NCI-H2171 treated with DMSO at 0.1 percent for 48 hours (cell line): Measurements from ENCODE around the gene USP21.

ENCODE experiments used
- DNase-seq: peaks from one replicate; lab custom pipeline; 2025; lab: John Stamatoyannopoulos, UW

The USP21 gene

DNA sequence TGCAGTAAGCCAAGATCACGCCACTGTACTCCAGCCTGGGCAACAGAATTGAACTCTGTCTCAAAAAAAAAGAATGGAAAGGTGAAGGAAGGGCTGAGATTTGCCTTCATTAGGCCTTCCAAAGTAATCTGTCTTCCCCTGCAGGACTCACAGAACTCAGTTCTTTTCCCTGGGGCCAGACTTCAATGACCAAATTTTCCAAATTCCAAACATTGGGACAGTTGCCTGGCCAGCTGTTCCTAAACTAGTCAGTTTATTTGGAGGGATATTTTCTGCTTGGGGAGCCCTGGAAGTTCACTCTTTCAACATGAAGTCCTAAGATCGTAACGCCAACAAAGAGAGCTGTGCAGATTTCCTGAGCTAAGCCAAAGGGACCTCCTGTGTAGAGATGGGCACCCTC is 21.4 kb upstream of the USP21 start:
- DNase-seq: no peak

DNA sequence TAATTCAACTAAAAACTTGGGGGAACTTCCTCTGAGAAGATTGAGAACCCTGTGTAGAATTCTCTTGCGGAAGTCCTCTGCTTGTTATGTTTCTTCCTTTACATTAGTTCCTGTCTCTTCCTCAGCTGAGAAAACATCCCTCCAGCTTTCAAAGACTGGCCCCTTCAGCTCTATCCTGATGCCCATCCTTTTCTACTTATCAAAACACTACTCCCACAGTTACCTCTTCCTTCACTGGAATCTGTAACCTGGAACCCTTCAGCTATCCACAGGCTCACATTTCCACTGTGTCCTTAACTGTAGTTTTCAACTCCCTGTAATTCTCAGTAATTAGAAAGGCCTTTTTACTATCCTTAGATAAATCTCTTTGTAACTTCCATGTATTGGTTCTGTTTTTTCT is 20.9 kb upstream of the USP21 start:
- no peak for DNase-seq

DNA sequence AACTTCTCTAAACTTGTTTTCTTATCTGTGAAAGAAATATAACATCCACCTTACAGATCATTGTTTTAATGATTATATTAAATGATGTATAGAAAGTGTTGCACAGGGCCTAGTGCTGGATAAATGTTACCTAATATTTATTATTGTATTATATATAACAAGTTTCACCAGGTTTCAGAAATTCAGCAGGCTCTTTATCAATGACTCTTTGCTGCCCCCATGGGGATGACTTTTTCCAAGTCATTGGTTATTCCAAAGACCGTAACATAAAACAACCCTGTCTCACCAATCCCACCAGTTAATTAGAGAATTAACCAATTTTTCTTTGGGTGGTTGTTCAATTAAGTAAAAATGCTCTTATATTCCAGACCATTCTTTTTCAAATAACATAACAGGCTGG is 19.5 kb upstream of the USP21 start:
- DNase-seq: peak; percentile 47

DNA sequence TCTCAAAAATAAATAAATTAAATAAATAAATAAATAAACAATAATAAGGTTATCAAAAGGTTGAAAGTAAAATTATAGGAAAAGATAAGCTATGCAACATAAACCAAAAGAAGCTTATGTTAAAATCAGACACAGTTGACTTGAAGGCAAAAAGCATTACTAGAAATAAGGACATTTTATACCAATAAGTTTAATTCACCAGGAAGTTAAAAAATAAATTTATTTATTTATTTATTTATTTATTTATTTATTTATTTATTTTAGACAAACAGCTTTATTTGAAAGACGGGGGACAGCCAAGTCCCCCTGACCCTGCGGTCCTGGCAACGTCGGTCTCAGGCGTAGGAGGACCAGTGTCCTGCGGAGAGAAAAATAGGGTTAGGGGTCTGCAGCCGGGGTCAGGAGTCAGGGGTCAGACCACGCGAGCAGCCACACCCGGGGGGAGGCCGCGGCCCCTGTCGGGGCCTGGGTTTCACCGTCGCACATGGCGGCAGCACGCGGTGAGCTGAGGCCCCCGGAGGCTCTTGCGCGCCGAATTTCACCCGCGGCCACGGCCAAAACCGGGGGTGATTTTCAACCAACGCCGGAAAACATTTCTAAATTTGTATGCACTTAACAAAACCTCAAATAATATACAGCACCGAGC is 18.4 kb upstream of the USP21 start:
- no peak for DNase-seq

DNA sequence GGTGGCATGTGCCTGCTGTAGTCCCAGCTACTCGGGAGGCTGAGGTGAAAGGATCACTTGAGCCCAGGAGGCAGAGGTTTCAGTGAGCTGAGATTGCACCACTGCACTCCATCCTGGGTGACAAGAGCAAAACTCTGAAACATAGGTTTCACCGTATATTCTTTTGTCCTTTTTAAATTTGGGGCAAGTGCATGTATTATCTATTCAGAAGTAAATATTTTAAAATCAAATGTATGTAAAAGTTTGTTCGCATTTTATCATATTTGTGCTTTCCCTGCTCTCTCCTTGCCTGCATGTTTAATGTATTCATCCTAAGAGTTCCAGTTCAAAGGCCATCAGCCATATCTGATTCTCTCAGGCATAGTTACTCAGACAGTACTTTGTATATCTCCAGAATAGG is 13.5 kb upstream of the USP21 start:
- DNase-seq: no peak

DNA sequence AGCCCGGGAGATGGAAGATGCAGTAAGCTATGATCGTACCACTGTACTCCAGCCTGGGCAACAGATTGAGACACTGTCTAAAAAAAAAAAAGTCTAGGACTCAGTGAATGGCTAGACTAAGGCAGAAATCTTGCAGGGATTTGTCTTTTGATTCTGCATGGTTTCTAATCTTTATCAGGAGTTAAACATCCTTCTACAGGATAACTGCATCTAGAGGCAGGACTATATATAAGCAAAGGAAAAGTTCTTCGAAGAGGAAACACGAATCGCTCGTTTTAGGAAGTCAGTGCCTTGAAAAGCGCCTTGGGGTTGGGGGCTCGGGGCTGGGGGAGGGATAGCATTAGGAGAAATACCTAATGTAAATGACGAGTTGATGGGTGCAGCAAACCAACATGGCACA is 6.1 kb upstream of the USP21 start:
- DNase-seq: no peak

DNA sequence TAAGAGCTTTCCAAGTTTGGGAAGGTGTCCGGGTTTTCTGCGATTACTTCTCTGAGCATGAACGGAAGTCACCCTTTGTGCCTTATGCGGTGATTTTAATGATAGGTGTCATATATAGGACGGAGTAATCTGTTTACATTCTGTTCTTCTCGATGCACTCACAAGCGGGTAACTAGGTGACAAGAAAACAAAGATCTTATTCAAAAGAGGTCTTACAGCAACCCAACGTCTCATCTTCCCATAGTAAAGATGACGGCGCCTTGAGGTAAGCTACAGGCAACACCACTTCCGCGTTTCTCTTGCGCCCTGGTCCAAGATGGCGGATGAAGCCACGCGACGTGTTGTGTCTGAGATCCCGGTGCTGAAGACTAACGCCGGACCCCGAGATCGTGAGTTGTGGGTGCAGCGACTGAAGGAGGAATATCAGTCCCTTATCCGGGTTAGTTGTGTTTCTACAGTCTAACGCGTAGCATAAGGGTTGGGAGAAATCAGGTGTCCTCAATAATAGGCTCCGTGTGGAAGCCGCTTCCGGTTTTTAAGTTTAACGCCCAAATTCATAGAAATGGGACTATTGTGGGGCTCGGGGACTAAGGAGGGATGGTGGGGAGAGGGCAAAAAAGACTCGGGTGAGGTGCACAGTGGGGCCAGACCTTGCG is 5.5 kb upstream of the USP21 start, which contains the start of gene UFC1:
Gene UFC1 (plus strand): TSS at position 297 of the 656 bp plus-strand sequence. CDS start 20 bp downstream, at position 317.
- DNase-seq: peak; percentile 94

DNA sequence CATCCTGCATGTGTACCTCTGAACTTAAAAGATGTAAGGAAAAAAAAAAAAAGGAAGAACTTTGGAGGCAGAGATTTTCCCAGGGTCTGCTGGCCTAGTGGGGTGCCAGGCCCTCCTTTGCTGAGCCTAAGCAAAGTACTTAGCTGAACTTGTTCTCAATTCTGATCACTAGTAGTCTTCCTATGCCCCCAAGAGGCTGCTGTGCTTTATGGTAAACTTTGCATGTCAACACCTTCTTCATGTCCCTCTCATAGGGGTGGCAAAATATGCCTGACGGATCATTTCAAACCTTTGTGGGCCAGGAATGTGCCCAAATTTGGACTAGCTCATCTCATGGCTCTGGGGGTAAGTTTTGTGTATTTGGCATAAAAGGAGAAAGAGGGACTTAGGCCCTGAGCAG is 1.4 kb upstream of the USP21 start:
- no peak for DNase-seq

DNA sequence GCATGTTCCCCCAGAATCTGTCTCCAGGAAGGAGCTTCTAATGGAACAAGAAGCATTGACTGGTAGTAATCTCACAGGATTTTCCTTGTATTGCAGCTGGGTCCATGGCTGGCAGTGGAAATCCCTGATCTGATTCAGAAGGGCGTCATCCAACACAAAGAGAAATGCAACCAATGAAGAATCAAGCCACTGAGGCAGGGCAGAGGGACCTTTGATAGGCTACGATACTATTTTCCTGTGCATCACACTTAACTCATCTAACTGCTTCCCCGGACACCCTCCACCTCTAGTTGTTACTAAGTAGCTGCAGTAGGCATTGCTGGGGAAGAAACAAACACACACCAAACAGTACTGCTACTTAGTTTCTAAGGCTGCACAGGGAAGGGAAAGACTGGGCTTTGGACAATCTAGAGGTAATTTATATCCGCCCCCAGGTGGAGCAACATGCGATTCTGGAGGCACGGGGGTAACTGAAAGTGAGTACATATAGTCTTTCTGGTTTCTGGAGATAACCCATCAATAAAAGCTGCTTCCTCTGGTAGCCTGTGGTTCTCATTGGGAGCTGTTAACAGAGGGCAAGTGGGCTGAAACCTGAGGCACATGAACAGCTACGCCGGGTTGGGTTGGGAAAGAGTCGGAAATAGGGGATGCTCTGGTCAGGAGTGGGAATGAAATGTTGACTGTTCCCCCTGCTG is 837 bp upstream of the USP21 start:
- DNase-seq: no peak

DNA sequence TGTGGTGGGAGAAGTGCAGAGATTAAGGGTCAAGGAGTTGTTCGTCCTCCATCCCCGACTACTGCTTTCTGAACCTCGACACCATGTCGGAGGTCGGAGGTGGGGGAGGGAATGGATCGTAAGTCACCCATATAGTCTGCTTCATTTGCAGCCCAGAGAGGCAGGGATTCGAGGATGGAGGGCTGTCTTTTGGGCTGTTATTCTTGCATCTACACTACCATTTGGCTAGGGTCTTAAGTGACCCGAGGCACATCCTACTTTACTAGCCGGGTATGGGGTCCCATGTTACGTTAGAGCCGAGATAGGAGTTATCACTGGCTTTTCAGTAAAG is 578 bp downstream of the USP21 start:
- no peak for DNase-seq

DNA sequence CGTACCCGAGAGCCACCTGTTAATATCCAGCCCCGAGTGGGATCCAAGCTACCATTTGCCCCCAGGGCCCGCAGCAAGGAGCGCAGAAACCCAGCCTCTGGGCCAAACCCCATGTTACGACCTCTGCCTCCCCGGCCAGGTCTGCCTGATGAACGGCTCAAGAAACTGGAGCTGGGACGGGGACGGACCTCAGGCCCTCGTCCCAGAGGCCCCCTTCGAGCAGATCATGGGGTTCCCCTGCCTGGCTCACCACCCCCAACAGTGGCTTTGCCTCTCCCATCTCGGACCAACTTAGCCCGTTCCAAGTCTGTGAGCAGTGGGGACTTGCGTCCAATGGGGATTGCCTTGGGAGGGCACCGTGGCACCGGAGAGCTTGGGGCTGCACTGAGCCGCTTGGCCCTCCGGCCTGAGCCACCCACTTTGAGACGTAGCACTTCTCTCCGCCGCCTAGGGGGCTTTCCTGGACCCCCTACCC is 1.4 kb downstream of the USP21 start:
- DNase-seq: no peak

DNA sequence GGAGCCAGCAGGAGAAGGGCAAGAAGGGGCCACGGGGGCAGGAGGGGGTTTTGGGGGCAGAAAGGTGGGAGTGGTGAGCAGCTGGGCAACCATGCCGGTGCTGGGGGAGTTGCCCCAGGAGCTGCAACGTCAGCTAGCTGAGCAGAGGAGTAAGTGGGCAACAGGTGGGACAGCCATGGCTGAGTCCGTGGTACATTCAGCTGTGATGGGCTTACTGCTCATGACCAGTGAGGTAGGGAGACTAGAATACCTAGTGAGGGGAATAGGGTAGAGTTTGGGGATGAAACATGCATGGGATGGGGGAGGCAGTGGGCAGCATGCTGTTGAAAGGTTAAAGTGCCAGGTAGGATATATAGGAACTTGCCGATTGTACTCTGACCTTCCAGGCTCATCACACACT is 2.4 kb downstream of the USP21 start:
- no peak for DNase-seq

DNA sequence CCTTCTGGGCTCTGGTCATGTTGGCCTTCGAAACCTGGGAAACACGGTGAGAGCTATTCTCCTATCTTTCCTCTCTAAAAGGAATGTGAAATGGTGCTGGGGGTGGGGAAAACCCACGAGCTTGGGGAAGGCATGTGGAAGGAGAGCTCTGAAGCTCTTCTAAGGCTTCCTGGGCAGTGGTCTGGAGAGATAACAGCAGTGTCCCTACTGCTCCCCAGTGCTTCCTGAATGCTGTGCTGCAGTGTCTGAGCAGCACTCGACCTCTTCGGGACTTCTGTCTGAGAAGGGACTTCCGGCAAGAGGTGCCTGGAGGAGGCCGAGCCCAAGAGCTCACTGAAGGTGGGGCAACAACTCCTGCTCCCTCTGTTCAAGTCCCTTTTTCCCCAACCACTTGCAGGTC is 2.8 kb downstream of the USP21 start:
- DNase-seq: no peak

DNA sequence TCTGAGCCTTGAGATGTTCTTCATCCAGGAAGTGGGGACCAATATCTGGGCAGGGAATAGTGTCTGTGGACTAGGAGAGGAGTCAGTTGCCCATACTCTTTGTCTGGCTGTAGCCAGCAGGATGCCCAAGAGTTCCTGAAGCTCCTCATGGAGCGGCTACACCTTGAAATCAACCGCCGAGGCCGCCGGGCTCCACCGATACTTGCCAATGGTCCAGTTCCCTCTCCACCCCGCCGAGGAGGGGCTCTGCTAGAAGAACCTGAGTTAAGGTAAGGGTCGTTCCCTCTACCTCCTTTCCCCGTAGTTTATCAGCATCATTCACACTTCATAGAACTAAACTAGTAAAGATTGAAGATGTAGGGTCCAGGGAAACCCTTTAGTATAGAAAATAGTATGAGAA is 3.5 kb downstream of the USP21 start:
- no peak for DNase-seq

DNA sequence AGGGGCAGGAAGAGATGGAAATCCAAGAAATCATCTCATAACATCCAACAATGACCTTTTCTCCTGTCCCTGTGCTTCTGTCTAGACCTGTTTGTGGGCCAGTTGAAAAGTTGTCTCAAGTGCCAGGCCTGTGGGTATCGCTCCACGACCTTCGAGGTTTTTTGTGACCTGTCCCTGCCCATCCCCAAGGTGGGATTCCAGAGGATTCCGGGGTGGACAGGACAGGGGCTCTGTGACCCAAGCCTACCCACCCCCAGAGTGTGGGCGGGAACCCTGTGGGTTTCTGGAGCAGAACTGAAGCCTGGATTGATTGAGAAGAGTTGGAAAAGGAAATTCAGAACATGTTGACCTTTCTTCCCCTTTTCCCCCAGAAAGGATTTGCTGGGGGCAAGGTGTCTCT is 4.5 kb downstream of the USP21 start:
- DNase-seq: no peak

DNA sequence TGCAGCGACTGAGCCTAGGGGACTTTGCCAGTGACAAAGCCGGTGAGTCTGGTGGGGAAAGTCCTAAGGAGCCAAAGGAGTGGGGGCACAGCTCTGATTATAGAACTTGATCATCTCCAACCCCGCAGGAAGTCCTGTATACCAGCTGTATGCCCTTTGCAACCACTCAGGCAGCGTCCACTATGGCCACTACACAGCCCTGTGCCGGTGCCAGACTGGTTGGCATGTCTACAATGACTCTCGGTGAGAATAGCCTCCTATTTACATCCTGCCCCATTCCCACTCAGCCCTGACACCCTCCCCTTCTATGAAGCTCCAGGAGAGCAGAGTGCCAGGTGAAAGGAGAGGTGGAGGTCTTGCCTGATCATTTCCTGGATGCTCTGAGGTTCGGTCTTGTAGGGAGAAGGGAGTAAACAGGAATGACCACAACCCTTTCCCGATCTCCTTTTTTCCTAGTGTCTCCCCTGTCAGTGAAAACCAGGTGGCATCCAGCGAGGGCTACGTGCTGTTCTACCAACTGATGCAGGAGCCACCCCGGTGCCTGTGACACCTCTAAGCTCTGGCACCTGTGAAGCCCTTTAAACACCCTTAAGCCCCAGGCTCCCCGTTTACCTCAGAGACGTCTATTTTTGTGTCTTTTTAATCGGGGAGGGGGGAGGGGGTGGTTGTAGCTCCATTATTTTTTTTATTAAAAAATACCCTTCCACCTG is 5.8 kb downstream of the USP21 start:
- DNase-seq: no peak

DNA sequence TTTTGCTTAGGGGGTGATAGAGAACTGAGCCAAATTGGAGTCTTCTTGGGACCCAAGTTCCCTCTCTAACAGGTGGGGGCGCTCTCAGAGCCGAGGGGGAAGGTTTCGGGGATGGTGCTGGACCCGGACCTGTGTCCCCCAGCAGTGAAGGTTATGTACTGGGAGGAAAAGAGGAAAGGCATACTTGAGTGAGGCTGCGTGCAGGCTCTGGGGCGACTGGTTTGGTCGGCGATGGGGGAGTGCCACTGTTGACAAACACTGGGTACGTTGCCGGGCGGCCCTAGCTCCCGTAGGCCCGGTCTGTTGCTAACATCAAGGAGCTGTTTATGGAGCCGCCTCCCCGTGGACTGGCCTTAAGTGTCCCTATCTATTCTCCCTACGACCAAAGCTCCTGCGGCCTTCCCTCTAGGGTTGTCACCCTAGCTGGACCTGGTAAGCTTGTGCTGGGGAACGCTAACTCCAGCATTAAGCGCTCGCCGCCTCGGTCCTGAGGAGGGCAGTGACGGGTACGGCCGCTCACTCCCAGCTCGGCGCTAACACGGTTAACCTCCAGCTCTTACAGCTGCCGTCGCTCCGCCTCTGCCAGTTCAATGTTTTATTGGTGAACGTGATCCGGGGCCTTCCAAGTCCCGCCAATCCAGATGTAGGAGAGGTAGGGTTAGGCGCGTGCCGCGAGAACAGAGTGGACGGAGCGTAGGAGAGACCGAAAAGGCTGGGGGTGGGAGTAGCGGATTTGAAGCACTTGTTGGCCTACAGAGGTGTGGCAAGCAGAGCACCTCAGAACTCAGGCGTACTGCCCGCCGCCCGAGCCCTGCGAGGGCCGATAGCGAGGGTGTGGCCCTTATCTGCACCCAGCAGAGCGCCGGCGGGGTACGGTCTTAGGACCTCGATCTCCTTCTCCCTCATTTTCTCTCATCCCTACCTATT is 6.7 kb downstream of the USP21 start, which contains the start of gene PPOX:
Gene PPOX (plus strand): TSS at position 685 of the 927 bp plus-strand sequence. CDS start 422 bp downstream, outside the sequence.
- DNase-seq: peak; percentile 98

DNA sequence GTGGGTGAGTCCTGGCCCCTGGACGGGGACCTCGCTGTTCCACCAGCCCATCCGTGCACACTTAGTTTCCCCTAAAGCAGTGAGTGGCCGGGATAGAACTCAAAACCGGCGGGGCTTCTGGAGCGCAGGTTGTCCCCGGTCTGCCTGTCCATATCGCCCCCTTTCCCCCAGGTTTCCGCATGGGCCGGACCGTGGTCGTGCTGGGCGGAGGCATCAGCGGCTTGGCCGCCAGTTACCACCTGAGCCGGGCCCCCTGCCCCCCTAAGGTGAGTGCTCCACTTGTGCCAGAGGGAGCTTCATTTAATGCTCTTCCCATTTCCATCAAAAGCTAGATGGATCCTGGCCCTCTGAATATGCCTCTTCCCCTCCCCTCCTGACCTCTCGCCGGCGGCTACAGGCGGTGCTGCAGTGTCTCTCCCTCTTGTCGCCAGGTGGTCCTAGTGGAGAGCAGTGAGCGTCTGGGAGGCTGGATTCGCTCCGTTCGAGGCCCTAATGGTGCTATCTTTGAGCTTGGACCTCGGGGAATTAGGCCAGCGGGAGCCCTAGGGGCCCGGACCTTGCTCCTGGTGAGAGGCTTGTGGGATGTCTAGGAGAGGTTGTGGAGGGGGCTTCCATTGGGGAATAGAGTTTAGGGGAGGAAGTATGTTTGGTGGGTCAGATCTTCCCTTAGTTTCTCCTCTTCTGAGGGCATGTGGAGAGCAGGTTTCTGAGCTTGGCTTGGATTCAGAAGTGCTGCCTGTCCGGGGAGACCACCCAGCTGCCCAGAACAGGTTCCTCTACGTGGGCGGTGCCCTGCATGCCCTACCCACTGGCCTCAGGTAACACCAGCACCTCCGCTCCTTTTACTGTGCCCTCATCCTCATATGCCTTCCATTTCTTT is 7.6 kb downstream of the USP21 start:
- DNase-seq: peak; percentile 22

DNA sequence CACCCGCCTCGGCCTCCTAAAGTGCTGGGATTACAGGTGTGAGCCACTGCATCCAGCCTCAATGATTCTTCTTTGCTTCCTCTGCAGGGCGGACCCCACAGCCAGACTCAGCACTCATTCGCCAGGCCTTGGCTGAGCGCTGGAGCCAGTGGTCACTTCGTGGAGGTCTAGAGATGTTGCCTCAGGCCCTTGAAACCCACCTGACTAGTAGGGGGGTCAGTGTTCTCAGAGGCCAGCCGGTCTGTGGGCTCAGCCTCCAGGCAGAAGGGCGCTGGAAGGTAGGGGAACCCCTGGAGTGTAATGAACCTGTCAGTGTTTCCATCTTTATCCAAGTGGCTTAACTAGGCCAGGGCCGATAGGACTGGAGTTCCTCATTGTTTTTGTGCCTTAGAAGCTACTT is 9.6 kb downstream of the USP21 start:
- no peak for DNase-seq

DNA sequence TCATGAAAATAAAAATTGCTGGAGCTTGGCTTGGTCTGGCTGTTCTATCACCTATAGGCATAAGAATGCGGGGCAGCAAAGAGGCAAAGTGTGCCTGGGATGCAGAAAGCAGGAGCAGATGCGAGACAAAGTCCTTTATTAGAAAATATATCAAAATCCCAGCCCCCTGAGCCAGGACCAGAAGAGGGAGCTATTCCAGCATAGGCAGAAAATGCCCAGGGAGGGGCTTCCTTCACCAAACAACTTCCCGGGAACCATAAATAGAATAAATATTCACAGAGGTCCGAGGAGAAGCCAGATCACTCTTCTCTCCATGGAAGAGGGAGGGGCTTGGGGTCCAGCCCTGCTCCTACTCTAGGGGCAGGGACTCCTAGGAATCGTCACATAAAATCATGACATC is 11.9 kb downstream of the USP21 start:
- DNase-seq: no peak

DNA sequence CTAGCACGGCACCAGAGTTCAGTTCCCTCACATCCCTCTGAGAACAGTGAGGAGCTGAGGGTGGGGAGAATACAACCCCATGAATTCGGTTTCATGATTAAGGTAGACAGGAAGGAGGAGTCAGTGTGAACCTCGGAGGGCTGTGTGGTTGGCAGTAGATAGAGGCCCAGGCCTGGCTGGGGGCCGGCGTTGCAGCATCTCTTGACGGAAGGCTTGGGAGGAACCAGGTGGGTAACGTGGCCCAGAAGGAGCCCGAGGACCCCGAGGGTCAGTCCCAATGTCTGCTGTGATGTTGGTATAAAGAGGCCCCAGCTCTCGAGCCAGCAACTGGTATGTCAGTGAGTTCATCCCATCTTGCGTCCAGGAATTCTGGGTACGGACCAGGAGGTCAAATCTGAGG is 12.4 kb downstream of the USP21 start:
- no peak for DNase-seq
